NT2/D1 (cell line): Measurements from ENCODE around the gene GSG1L.
"Not testable (repeated sequence)": the region's sequence is repeated elsewhere in the genome, so short reads cannot be mapped to it uniquely, and the experiment has no call there.

Experiments used
- SUZ12 ChIP-seq: IDR thresholded peaks from 2 replicates; pipeline ENCODE4 v1.6.1; 2011; ENCODE audit not compliant: insufficient read length, insufficient read depth; ENCODE audit errors: extremely low read depth
- ZNF274 ChIP-seq: IDR thresholded peaks from 2 replicates; pipeline ENCODE4 v1.6.1; 2011; ENCODE audit warnings: mild to moderate bottlenecking, low read depth, low read length

DNA sequence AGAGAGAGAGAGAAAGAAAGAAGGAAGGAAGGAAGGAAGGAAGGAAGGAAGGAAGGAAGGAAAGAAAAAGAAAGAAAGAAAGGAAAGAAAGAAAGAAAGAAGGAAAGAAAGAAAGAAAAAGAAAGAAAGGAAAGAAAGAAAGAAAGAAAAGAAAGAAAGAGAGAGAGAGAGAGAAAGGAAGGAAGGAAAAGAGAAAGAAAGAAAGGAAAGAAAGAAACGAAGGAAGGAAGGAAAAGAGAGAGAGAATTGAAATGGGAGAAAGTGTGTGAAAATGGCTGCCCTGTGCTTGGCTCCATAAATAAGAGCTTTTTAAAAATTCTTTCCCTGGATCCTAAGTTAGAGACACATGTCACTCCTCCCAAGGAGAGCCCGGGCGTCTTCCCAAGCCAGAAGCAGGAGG, 83.8 kb downstream of the GSG1L start:
- TF ChIP-seq SUZ12, ZNF274: not testable (repeated sequence)
